K562 (cell line): Measurements from ENCODE around the gene RAE1. TPM values are rescaled to one million over a fixed set of nuclear protein-coding genes. Genes with fewer than 3 reads are reported as not detected.
A peak's percentile ranks its signal among the peaks of the same experiment; 100 is the strongest.

Experiments
- ATAC-seq: fragments of 200-7000 bp; cut with Tn5 transposase; 3 replicates; pipeline ENCODE4 v1.9.1; 2020; ENCODE audit warnings: moderate library complexity
- BruUV-seq: library from RNA; stranded (reverse); fragments of 400-500 nt; replicated peaks from 2 replicates; lab custom pipeline; 2021; lab: Mats Ljungman, UMichigan
- CTCF ChIA-PET: fragments of 300-600 bp; formaldehyde crosslinking; extraction: SDS; loops from one replicate; lab custom pipeline; 2021; ENCODE audit warnings: low intra/inter-chr PET ratio; lab: Yijun Ruan, JAX
- POLR2A ChIA-PET: fragments of 300-600, 350-650 bp; sonication (Branson Sonifier 250); formaldehyde crosslinking; extraction: SDS; loops from one replicate; lab custom pipeline; 2021; ENCODE audit warnings: antibody characterized with exemption, inconsistent platforms; lab: Yijun Ruan, JAX
- DNase-seq, 4 experiments: peaks; one replicate each; pipeline versions ENCODE4 v3.0.0 to v3.0.0-alpha.2; 2011 to 2018; ENCODE audit warnings: low spot score in 3 of 4, mixed read lengths in 3 of 4; ENCODE audit errors: extremely low read depth in 1 of 4
- FAIRE-seq: peaks from 2 replicates; lab custom pipeline; 2011; peaks lifted over from hg19 to GRCh38; lab: Jason Lieb, UNC
- H2AFZ ChIP-seq: 2 replicates; pipeline ENCODE4 v1.6.0; 2011; ENCODE audit warnings: low read depth, low read length, control low read depth, inconsistent platforms
- H3K27ac ChIP-seq: fragments of 200-600 bp; 3 replicates; pipeline ENCODE4 v1.8.0; 2011; ENCODE audit warnings: low read depth, mild to moderate bottlenecking, control low read depth, inconsistent platforms, low read length, moderate library complexity, mixed read lengths; ENCODE audit errors: extremely low read depth
- H3K27me3 ChIP-seq, 2 experiments: fragments of 300-600 bp in 1 of 2; 2 replicates in 1 of 2; 3 replicates in 1 of 2; pipeline versions ENCODE4 v1.6.0 to v1.8.0; 2011; ENCODE audit warnings: inconsistent platforms in 2 of 2, low read length in 2 of 2, mild to moderate bottlenecking in 1 of 2, mixed read lengths in 1 of 2, moderate library complexity in 1 of 2; ENCODE audit not compliant: control insufficient read depth in 2 of 2, insufficient read depth in 2 of 2
- H3K36me3 ChIP-seq: fragments of 300-600 bp; 3 replicates; pipeline ENCODE4 v1.8.0; 2011; ENCODE audit warnings: mild to moderate bottlenecking, low read length, inconsistent platforms; ENCODE audit not compliant: control insufficient read depth, insufficient read depth
- H3K4me1 ChIP-seq, 2 experiments: fragments of 200-600 bp in 1 of 2; replicated peaks in 1 of 2; 2 replicates in 1 of 2; 3 replicates in 1 of 2; pipeline versions ENCODE4 v1.5.1 to v1.8.0; 2011; ENCODE audit warnings: inconsistent platforms in 2 of 2, low read length in 2 of 2, mild to moderate bottlenecking in 1 of 2, mixed read lengths in 1 of 2, moderate library complexity in 1 of 2; ENCODE audit not compliant: control insufficient read depth in 2 of 2, insufficient read depth in 2 of 2
- H3K4me2 ChIP-seq: 2 replicates; pipeline ENCODE4 v1.6.1; 2011; ENCODE audit warnings: low read length, control low read depth, inconsistent platforms, mixed read lengths; ENCODE audit not compliant: insufficient read depth
- H3K4me3 ChIP-seq: fragments of 200-600 bp; sonication (generic), shearing (Covaris generic); 2 replicates; pipeline ENCODE4 v1.5.1; 2016; ENCODE audit warnings: control low read depth, inconsistent platforms
- H3K79me2 ChIP-seq: fragments of 200-600 bp; 3 replicates; pipeline ENCODE4 v1.8.0; 2011; ENCODE audit warnings: low read length, inconsistent platforms; ENCODE audit not compliant: control insufficient read depth, insufficient read depth
- H3K9ac ChIP-seq, 2 experiments: 2 replicates each; pipeline versions ENCODE4 v1.6.0 to v1.6.1; 2011; ENCODE audit warnings: low read depth in 2 of 2, low read length in 2 of 2, control low read depth in 1 of 2, inconsistent platforms in 1 of 2, mild to moderate bottlenecking in 1 of 2, mixed read lengths in 1 of 2; ENCODE audit not compliant: insufficient read depth in 1 of 2
- H3K9me1 ChIP-seq: one replicate; pipeline ENCODE4 v1.6.0; 2011; ENCODE audit warnings: inconsistent platforms, mild to moderate bottlenecking, low read length, moderate library complexity; ENCODE audit not compliant: control insufficient read depth, insufficient read depth
- H3K9me3 ChIP-seq: replicated peaks from 2 replicates; pipeline ENCODE4 v1.5.1; 2011; ENCODE audit warnings: low read depth, low read length, inconsistent platforms; ENCODE audit not compliant: control insufficient read depth, insufficient read depth
- H4K20me1 ChIP-seq: replicated peaks from 2 replicates; pipeline ENCODE4 v1.6.1; 2011; ENCODE audit warnings: low read length, inconsistent platforms, mixed read lengths; ENCODE audit not compliant: control insufficient read depth, insufficient read depth
- EGR1 ChIP-seq: fragments of 450-650 bp; conservative IDR thresholded peaks from 2 replicates; pipeline ENCODE4 v1.6.1; 2017; ENCODE audit warnings: mild to moderate bottlenecking
- IRF2 ChIP-seq: sonication (generic); formaldehyde crosslinking; IDR thresholded peaks from 2 replicates; pipeline ENCODE4 v1.8.1; 2022; ENCODE audit warnings: mild to moderate bottlenecking, missing genetic modification reagents
- ZNF707 ChIP-seq: fragments of 250-450 bp; sonication (Bioruptor Pico); conservative IDR thresholded peaks from 2 replicates; pipeline ENCODE4 v1.8.0; 2022; ENCODE audit warnings: inconsistent platforms, mild to moderate bottlenecking, moderate library complexity
- WGBS: fragments of 100-300 bp; shearing (Covaris generic); methylation state at CpG from one replicate; pipeline ENCODE4 v1.1.6; 2016; ENCODE audit warnings: low coverage, mixed read lengths; ENCODE audit not compliant: insufficient coverage; ENCODE audit errors: missing lambda C conversion rate; 5-methylcytosine and 5-hydroxymethylcytosine counted together
- in situ Hi-C: fragments of 300-500 bp; cut with MboI; formaldehyde crosslinking; loops from 4 replicates; pipeline ENCODE4 v1.15.0; 2018; ENCODE audit warnings: inconsistent platforms, mixed read lengths
- intact Hi-C: fragments of 100-400 bp; cut with micrococcal nuclease; formaldehyde crosslinking; loops from 2 replicates; pipeline ENCODE4 v1.14.2; 2022
- polyA plus RNA-seq, 8 experiments: library from polyadenylated mRNA; depleted of rRNA in 4 of 8; stranded (reverse) in 5 of 8; unstranded in 3 of 8; fragments of >200 nt; fragmentation: Nextera tagmentation in 2 of 8; fragmentation: Illumina TruSeq in 1 of 8; extraction: Ambion mirVana in 2 of 8; extraction: Trizol in 1 of 8; gene quantifications; 2 replicates each; pipeline versions ENCODE4 v1.2.1 to v1.2.3, GENCODE V29; 2011 to 2014; ENCODE audit warnings: inconsistent platforms in 1 of 8, missing spikeins in 1 of 8
- total RNA-seq, 7 experiments: library from RNA; depleted of rRNA in 6 of 7; stranded (reverse); fragments of >200 nt in 6 of 7; fragmentation: Illumina TruSeq in 2 of 7; extraction: Trizol in 2 of 7; gene quantifications; 2 replicates each; pipeline versions ENCODE4 v1.2.1 to v1.2.3, GENCODE V29; 2011 to 2021; ENCODE audit warnings: low replicate concordance in 1 of 7
- TF ChIP-seq, protein P1 (sequence below), 3 experiments: fragments of 200-800 bp in 1 of 3; sonication (Bioruptor generic) in 1 of 3; sonication (generic) in 1 of 3; formaldehyde crosslinking in 1 of 3; IDR thresholded peaks; 2 replicates each; pipeline versions ENCODE4 v1.6.1 to v1.8.0; 2016 to 2022; ENCODE audit warnings: mild to moderate bottlenecking in 2 of 3, missing compliant biosample characterization in 2 of 3, missing genetic modification characterization in 2 of 3, missing genetic modification reagents in 1 of 3

The RAE1 gene
- total and polyA plus RNA-seq, 9 of the 15 experiments (the other 6 are each of a cell fraction or from before 2014, with no cell fraction given), result 33.7 to 248 (median 77.7) TPM

DNA sequence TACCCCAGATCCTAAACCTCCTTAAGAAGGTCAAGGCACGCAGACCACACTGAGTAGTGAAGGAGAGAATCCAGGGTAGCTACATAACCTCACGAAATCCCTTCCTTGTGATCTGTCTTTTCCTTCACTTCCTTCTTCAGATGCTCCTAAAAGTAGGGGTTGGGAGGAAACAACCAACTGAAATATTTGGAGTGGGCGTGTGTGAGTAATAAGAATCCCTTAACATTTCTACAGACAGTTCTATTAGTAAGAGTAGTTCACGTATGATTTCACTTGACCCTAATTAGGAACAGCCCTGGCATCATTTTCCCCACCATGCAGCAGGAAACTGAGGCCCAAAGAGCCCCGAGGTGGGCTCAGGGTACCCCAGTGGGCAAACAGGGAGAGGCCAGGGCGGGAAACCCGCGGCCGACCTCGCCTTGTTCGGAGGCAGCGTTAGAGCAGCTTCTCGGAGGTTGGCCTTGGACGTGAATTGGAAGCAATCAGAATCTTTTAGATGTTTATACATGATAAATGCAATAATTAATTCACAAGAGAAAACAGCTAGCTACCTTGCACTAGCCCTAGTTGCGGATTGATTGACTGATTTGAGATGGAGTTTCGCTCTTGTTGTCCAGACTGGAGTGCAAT, 859 bp upstream of the RAE1 start:
- H4K20me1 ChIP-seq, result peaks cover 10% of the 10 kb centered on the region
- no peak overlapping the region for H3K9ac ChIP-seq
- no peaks in the 10 kb centered on the region for H3K9me1 ChIP-seq
- ATAC-seq, result no peak
- in situ Hi-C loops, result no loop called here
- CTCF ChIA-PET, result no interaction called here
- POLR2A ChIA-PET, result interaction anchor here (0.6 to 1.3 kb wide), 3 partner anchors 9 to 134 kb away, joined by 3 to 4 read pairs (median 3); no protein-coding TSS in a partner anchor
- intact Hi-C loops, result no loop called here
- no peak overlapping the region for H3K27ac ChIP-seq
- H3K9me3 ChIP-seq, result no peaks in the 10 kb centered on the region
- no TSS peak for BruUV-seq
- DNase-seq, result no peak
- peaks cover 34% of the 10 kb centered on the region for H3K36me3 ChIP-seq
- no peak overlapping the region for H3K4me3 ChIP-seq
- H3K27me3 ChIP-seq, result no peaks in the 10 kb centered on the region
- H2AFZ ChIP-seq, result peak overlapping the region; percentile 46; the same call in 1 of the 2 replicates
- WGBS, result 74% methylated on average over 11 of the region's 16 CpGs
- TF ChIP-seq EGR1 (0 out of 2 replicates have a peak, but pooled peaks have one; percentile 6), IRF2 (CRISPR knock-in tag) (no peak), ZNF707 (CRISPR knock-in tag) (no peak)
- TF ChIP-seq, protein P1, sequence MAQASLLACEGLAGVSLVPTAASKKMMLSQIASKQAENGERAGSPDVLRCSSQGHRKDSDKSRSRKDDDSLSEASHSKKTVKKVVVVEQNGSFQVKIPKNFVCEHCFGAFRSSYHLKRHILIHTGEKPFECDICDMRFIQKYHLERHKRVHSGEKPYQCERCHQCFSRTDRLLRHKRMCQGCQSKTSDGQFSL (CRISPR knock-in tag; IDR thresholded peaks at IDR 0.05), result no peak
- TF ChIP-seq, protein P1 (tag; IDR thresholded peaks at IDR 0.05), result peak in 1 of 2 experiments; percentile 40; a peak in 1 of 4 replicates
- peaks cover 36% of the 10 kb centered on the region for H3K79me2 ChIP-seq
- H3K4me2 ChIP-seq, result peak overlapping the region; percentile 43; the same call in 1 of the 2 replicates
- FAIRE-seq, result no peak
- peaks cover 7% of the 10 kb centered on the region in 2 experiments for H3K4me1 ChIP-seq
